Pancreas (tissue), 10 donors: ENCODE measurements around the gene SRP19. TPM values are rescaled to one million over a fixed set of nuclear protein-coding genes. Genes with fewer than 3 reads are reported as not detected.

Experiments used
- ATAC-seq, 4 donors: fragments of 200-7000 bp; cut with Tn5 transposase; one replicate each; pipeline versions ENCODE4 v1.8.0 to v1.9.1; 2020; ENCODE audit warnings: mild to moderate bottlenecking in 4 of 4, moderate library complexity in 4 of 4
- DNase-seq, 6 donors: peaks; one replicate each; pipeline ENCODE4 v3.0.0-alpha.2; 2020
- FAIRE-seq: peaks from 2 replicates; lab custom pipeline; 2012; peaks lifted over from hg19 to GRCh38; lab: Jason Lieb, UNC
- H3K27ac ChIP-seq, 4 donors: fragments of 200-600 bp; sonication (generic); 1 replicate in 3 of 4; 2 replicates in 1 of 4; pipeline versions ENCODE4 v1.5.0 to v1.8.0; 2020
- H3K27me3 ChIP-seq, 4 donors: fragments of 200-600 bp; one replicate each; pipeline ENCODE4 v1.8.0; 2021
- H3K36me3 ChIP-seq, 3 donors: fragments of 200-600 bp; sonication (generic) in 1 of 3; one replicate each; pipeline versions ENCODE4 v1.5.0 to v1.8.0; 2020 to 2021
- H3K4me1 ChIP-seq, 3 donors: fragments of 200-600 bp; one replicate each; pipeline ENCODE4 v1.8.0; 2021
- H3K4me3 ChIP-seq, 4 donors: fragments of 200-600 bp; sonication (generic) in 2 of 4; one replicate each; pipeline versions ENCODE4 v1.5.0 to v1.8.0; 2020 to 2021
- H3K9me3 ChIP-seq, 4 donors: fragments of 200-600 bp; one replicate each; pipeline ENCODE4 v1.8.0; 2021
- WGBS, 2 donors: extraction: QIAGEN DNeasy Blood & Tissue Kit; methylation state at CpG; one replicate each; pipeline ENCODE4 v1.1.7; 2013; 5-methylcytosine and 5-hydroxymethylcytosine counted together
- intact Hi-C, 3 donors: fragments of 100-400 bp; cut with DNase I; formaldehyde crosslinking; loops; one replicate each; pipeline versions ENCODE4 v1.11.1 to v1.14.2; 2022
- polyA plus RNA-seq, 2 donors: library from polyadenylated mRNA; stranded (reverse); fragments of 200-250 nt; gene quantifications; one replicate each; pipeline ENCODE4 v1.2.3, GENCODE V29; 2013
- total RNA-seq, 6 donors: library from RNA; stranded (reverse); fragmentation: NEBNext Ultra II Directional in 4 of 6; extraction: Animal tissue kit (Norgen Biotek cat#: 25700) in 4 of 6; gene quantifications; one replicate each; pipeline versions ENCODE4 v1.2.1 to v1.2.4, GENCODE V29; 2021 to 2023
- TF ChIP-seq, protein P1 (sequence below), 4 donors: fragments of 200-600 bp; sonication (generic) in 3 of 4; IDR thresholded peaks; one replicate each; pipeline versions ENCODE4 v1.5.0 to v1.8.0; 2021; ENCODE audit warnings: antibody characterized with exemption in 4 of 4
- donor health status: healthy with polysubstance abuse.
- donor health status: DM: no; HTN: no; CAD: no; lungs with moderate emphysema.
- donor health status: DM: no; HTN: no; CAD: no.
- donor health status: control.
- donor health status: control.
- donor health status: Bipolar disorder and iron deficiency.
- donor health status: DM: yes; HTN: yes; CAD: no.
- donor health status: DM: no; HTN: no; CAD: no.
- donor health status: DM: no; HTN: no; CAD: no.
- donor health status: DM: yes; HTN: yes; CAD: no.

Gene SRP19
- total and polyA plus RNA-seq, 8 donors, result 12.4 to 72.4 (median 22.1) TPM

DNA sequence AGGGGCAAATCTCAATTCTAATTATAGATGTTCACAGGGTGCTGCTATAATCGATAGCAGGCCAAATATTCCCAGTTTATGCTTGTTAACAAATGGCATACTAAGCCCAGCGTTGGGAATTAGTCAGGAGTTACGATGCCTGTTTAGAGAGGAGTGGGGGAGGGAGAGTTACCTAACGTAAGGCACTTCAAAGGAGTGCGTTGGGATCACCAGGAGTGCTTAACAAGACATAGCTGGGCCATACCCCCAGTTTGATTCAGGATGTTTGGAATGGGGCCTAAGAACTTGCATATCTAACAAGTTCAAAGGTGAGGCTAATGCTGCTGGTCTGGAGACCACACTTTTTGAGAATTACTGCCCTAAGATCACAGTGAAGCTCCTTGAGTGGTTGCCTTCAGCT is 14.5 kb upstream of the SRP19 start:
- TF ChIP-seq, protein P1, sequence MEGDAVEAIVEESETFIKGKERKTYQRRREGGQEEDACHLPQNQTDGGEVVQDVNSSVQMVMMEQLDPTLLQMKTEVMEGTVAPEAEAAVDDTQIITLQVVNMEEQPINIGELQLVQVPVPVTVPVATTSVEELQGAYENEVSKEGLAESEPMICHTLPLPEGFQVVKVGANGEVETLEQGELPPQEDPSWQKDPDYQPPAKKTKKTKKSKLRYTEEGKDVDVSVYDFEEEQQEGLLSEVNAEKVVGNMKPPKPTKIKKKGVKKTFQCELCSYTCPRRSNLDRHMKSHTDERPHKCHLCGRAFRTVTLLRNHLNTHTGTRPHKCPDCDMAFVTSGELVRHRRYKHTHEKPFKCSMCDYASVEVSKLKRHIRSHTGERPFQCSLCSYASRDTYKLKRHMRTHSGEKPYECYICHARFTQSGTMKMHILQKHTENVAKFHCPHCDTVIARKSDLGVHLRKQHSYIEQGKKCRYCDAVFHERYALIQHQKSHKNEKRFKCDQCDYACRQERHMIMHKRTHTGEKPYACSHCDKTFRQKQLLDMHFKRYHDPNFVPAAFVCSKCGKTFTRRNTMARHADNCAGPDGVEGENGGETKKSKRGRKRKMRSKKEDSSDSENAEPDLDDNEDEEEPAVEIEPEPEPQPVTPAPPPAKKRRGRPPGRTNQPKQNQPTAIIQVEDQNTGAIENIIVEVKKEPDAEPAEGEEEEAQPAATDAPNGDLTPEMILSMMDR (IDR thresholded peaks at IDR 0.05), result no peak
- intact Hi-C loops, result no loop called here
- 87 to 92% methylated on average over 5 of the region's 5 CpGs for WGBS, 2 donors
- no peaks in the 10 kb centered on the region for H3K27me3 ChIP-seq
- no peak for FAIRE-seq
- no peak overlapping the region for H3K4me3 ChIP-seq
- H3K9me3 ChIP-seq, result no peaks in the 10 kb centered on the region
- no peak overlapping the region for H3K27ac ChIP-seq
- H3K36me3 ChIP-seq, result no peaks in the 10 kb centered on the region
- peaks cover 4 to 10% (median 6%) of the 10 kb centered on the region in 3 donors for H3K4me1 ChIP-seq
- DNase-seq, result no peak
- no peak for ATAC-seq

DNA sequence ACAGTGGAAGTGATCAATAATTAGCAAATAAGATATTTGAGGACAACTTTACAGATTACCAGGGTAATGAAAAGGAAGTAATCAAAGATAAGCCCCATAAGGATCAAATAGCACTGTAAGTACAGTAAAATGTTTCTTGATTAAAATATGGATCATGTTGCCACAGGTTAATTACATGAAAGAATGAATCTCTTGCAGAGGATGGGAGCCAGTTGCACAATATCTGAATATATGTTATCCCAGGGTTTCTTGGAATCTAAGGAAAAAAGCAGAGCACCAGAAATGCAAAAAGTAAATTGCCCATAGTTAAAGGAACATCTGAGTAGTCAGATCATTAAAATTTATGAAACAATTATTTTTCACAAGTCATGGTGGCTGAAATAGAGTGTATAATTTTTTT is 13.8 kb upstream of the SRP19 start:
- peaks cover 4 to 10% (median 6%) of the 10 kb centered on the region in 3 donors for H3K4me1 ChIP-seq
- ATAC-seq, result no peak
- H3K27ac ChIP-seq, result no peak overlapping the region
- H3K27me3 ChIP-seq, result no peaks in the 10 kb centered on the region
- H3K4me3 ChIP-seq, result no peak overlapping the region
- no peak for DNase-seq
- FAIRE-seq, result no peak
- H3K36me3 ChIP-seq, result no peaks in the 10 kb centered on the region
- intact Hi-C loops, result no loop called here
- TF ChIP-seq, protein P1 (IDR thresholded peaks at IDR 0.05), result no peak
- no peaks in the 10 kb centered on the region for H3K9me3 ChIP-seq

DNA sequence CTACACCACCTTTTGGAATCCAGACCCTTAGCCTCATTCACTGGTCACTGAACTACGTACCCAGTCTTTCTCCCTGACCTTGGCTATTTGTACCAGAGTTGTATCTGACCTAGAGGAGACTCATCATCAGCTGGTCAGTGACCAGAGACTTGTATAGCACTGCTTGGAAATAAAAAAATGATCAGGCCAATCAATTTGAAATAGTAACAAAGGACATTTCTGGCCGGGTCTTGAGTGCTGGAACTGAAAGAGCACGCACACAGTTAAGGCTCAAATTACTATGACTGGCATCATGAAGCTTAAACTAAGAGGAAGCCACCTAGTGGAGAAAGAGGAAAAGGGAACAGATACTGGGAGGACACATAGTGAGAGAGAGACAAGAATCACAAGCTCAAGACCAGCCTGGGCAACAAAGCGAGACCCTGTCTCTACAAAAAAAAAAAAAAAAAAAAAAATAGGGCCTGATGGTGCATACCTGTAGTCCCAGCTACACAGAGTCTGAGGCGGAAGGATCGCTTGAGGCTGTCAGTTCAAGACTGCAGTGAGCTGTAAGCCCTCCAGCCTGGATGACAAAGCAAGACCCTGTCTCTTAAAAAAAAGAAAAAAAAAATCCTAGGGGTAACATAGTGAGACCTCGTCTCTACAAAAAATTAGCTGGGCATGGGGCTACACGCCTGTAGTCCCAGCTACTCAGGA is 12.8 kb upstream of the SRP19 start:
- H3K27ac ChIP-seq, result no peak overlapping the region
- ATAC-seq, result peak; percentile 94 to 99 (median 97)

DNA sequence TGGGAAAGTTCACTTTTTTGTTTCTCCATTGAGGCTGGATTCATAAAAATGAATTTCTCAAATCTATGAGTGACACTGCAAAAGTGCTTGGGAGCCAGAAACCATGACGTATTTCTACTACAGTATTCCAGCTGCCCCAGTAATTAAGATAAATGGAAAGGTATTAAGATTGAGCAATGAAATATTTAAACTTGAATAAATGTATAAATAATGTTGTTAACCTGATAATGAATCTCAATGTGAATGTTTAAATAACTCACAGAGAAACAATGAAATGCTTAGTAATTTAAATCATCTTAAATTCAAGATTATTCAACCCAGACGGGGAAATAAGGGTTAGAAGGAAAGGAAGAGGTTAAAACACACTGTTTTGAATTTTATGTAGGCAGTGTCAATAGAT is 11.2 kb upstream of the SRP19 start:
- no peak for DNase-seq
- no peak overlapping the region for H3K27ac ChIP-seq
- ATAC-seq, result no peak
- no peak overlapping the region for H3K4me3 ChIP-seq
- intact Hi-C loops, result no loop called here
- TF ChIP-seq, protein P1 (IDR thresholded peaks at IDR 0.05), result no peak
- H3K36me3 ChIP-seq, result no peaks in the 10 kb centered on the region
- peaks cover 0 to 6% (median 5%) of the 10 kb centered on the region in 3 donors for H3K4me1 ChIP-seq
- 54 to 57% methylated on average over 2 of the region's 2 CpGs for whole genome bisulfite sequencing, 2 donors
- no peak for FAIRE-seq
- no peaks in the 10 kb centered on the region for H3K27me3 ChIP-seq
- no peaks in the 10 kb centered on the region for H3K9me3 ChIP-seq

More for the DNA sequence above, 12.8 kb upstream of the SRP19 start:
- Histone ChIP-seq H3K36me3 (no peaks in the 10 kb centered on the region), H3K4me1 (peaks cover 4 to 10% (median 6%) of the 10 kb centered on the region in 3 donors), H3K9me3 (no peaks in the 10 kb centered on the region), H3K27me3 (no peaks in the 10 kb centered on the region), H3K4me3 (no peak overlapping the region)
- TF ChIP-seq, protein P1 (IDR thresholded peaks at IDR 0.05), result peak; percentile 36 to 59 (median 52)
- DNase-seq (no peak), FAIRE-seq (no peak)
- 40 to 45% methylated on average over 8 of the region's 8 CpGs for WGBS, 2 donors
- intact Hi-C loops, result no loop called here

DNA sequence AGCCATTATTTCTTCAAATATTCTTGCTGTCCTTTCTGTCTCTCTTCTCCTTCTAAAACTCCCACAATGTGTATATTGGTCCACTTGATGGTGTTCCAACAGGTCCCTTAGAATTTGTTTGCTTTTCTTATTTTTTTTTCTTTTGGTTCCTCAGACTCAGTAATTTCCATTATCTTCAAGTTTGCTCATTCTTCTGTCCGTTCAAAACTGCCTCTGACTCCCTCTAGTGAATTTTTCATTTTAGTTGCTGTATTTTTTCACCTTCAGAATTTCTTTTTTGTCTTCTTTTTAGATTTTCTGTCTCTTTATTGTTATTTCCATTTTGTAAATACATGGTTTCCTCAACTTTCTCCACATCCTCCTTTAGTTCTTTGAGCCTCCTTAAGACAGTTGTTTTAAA is 6.4 kb upstream of the SRP19 start:
- Histone ChIP-seq H3K4me1 (no peaks in the 10 kb centered on the region), H3K4me3 (no peak overlapping the region), H3K27me3 (no peaks in the 10 kb centered on the region), H3K9me3 (no peaks in the 10 kb centered on the region), H3K27ac (no peak overlapping the region), H3K36me3 (no peaks in the 10 kb centered on the region)
- ATAC-seq (no peak), DNase-seq (no peak), FAIRE-seq (no peak)
- WGBS, 2 donors, result 79 to 83% methylated on average over 1 of the region's 1 CpG
- intact Hi-C loops, result no loop called here
- TF ChIP-seq, protein P1 (IDR thresholded peaks at IDR 0.05), result no peak
